Measurements from ENCODE around the gene WSCD1.

WSCD1 gene

GRCh38 chr17:6069539-6070429 lies at the start of gene WSCD1:
TSS of gene WSCD1 (plus strand) at chr17:6070379. CDS start at chr17:6080659, 10,280 bp downstream.
- no peak for DNase-seq

- no peak for DNase-seq
Measured at GRCh38 chr17:6021011-6021400, 49.2 kb upstream of the WSCD1 start.

GRCh38 chr17:6021627-6022026 lies 48.6 kb upstream of the WSCD1 start:
- DNase-seq = no peak

GRCh38 chr17:6023036-6023831 lies 46.9 kb upstream of the WSCD1 start:
- DNase-seq = peak; percentile 39

GRCh38 chr17:6024576-6024975 lies 45.6 kb upstream of the WSCD1 start:
- no peak for DNase-seq

GRCh38 chr17:6027342-6028024 lies 42.7 kb upstream of the WSCD1 start:
- DNase-seq = peak; percentile 29

GRCh38 chr17:6028294-6028693 lies 41.9 kb upstream of the WSCD1 start:
- peak; percentile 52 for DNase-seq

- DNase-seq = peak; percentile 53
Measured at GRCh38 chr17:6035801-6036394, 34.3 kb upstream of the WSCD1 start.

- no peak for DNase-seq
Measured at GRCh38 chr17:6040504-6040903, 29.7 kb upstream of the WSCD1 start.

GRCh38 chr17:6041246-6041645 lies 28.9 kb upstream of the WSCD1 start:
- DNase-seq = no peak

- DNase-seq = no peak
Measured at GRCh38 chr17:6043405-6043804, 26.8 kb upstream of the WSCD1 start.

GRCh38 chr17:6044261-6044660 lies 25.9 kb upstream of the WSCD1 start:
- DNase-seq = no peak

- no peak for DNase-seq
Measured at GRCh38 chr17:6045621-6046357, 24.4 kb upstream of the WSCD1 start.

GRCh38 chr17:6046431-6046830 lies 23.7 kb upstream of the WSCD1 start:
- DNase-seq = no peak

- DNase-seq = no peak
Measured at GRCh38 chr17:6046931-6047330, 23.2 kb upstream of the WSCD1 start.

GRCh38 chr17:6047966-6048365 lies 22.2 kb upstream of the WSCD1 start:
- no peak for DNase-seq

- no peak for DNase-seq
Measured at GRCh38 chr17:6048486-6048885, 21.7 kb upstream of the WSCD1 start.

GRCh38 chr17:6052926-6053325 lies 17.3 kb upstream of the WSCD1 start:
- no peak for DNase-seq

- no peak for DNase-seq
Measured at GRCh38 chr17:6054372-6054771, 15.8 kb upstream of the WSCD1 start.

GRCh38 chr17:6056104-6056503 lies 14.1 kb upstream of the WSCD1 start:
- DNase-seq = no peak

- no peak for DNase-seq
Measured at GRCh38 chr17:6057562-6057961, 12.6 kb upstream of the WSCD1 start.

GRCh38 chr17:6059406-6059805 lies 10.8 kb upstream of the WSCD1 start:
- no peak for DNase-seq

All from islet precursor cell (in vitro differentiated cells).